IPS-18c (cell line): ENCODE data around the gene NKX2-4.
"Not testable (repeated sequence)": the region's sequence is repeated elsewhere in the genome, so short reads cannot be mapped to it uniquely, and the experiment has no call there.

Source experiments
- H3K4me3 ChIP-seq: 2 replicates; pipeline ENCODE4 v1.7.0; 2013; ENCODE audit warnings: low read depth, mild to moderate bottlenecking, low read length, moderate library complexity; ENCODE audit not compliant: insufficient read depth
- H3K9me3 ChIP-seq: one replicate; pipeline ENCODE4 v1.6.1; 2013; ENCODE audit warnings: mild to moderate bottlenecking, low read length, moderate library complexity; ENCODE audit not compliant: control insufficient read depth, insufficient read depth

The NKX2-4 gene

GRCh38 chr20:21397341-21398108, at the start of gene NKX2-4:
TSS of gene NKX2-4 (minus strand) at chr20:21397526. CDS start at chr20:21397399, 127 bp downstream.
- peak within 1 kb of the TSS; percentile 29 for H3K4me3 ChIP-seq
- H3K9me3 ChIP-seq, result peaks cover 4% of the 10 kb centered on the region

GRCh38 chr20:21437816-21438215, 40.5 kb upstream of the NKX2-4 start:
- Histone ChIP-seq H3K9me3 (no peaks in the 10 kb centered on the region), H3K4me3 (no peak overlapping the region)

- no peaks in the 10 kb centered on the region for H3K9me3 ChIP-seq
- no peak overlapping the region for H3K4me3 ChIP-seq
These were observed 39.9 kb upstream of the NKX2-4 start for GRCh38 chr20:21437248-21437647.

- Histone ChIP-seq H3K4me3 (no peak overlapping the region), H3K9me3 (no peaks in the 10 kb centered on the region)
These were observed 38.9 kb upstream of the NKX2-4 start for GRCh38 chr20:21436205-21436604.

GRCh38 chr20:21435576-21435975, 38.2 kb upstream of the NKX2-4 start:
- H3K9me3 ChIP-seq, result no peaks in the 10 kb centered on the region
- H3K4me3 ChIP-seq, result no peak overlapping the region

- H3K9me3 ChIP-seq, result no peaks in the 10 kb centered on the region
- no peak overlapping the region for H3K4me3 ChIP-seq
These were observed 36.1 kb upstream of the NKX2-4 start for GRCh38 chr20:21433329-21433890.

- no peak overlapping the region for H3K4me3 ChIP-seq
- H3K9me3 ChIP-seq, result no peaks in the 10 kb centered on the region
These were observed 35.6 kb upstream of the NKX2-4 start for GRCh38 chr20:21432911-21433310.

- Histone ChIP-seq H3K9me3 (no peaks in the 10 kb centered on the region), H3K4me3 (no peak overlapping the region)
These were observed 32.7 kb upstream of the NKX2-4 start for GRCh38 chr20:21430020-21430419.

GRCh38 chr20:21424846-21425245, 27.5 kb upstream of the NKX2-4 start:
- no peak overlapping the region for H3K4me3 ChIP-seq
- H3K9me3 ChIP-seq, result no peaks in the 10 kb centered on the region

- H3K4me3 ChIP-seq, H3K9me3 ChIP-seq: not testable (repeated sequence)
These were observed 26.4 kb upstream of the NKX2-4 start for GRCh38 chr20:21423712-21424111.

- Histone ChIP-seq H3K9me3 (no peaks in the 10 kb centered on the region), H3K4me3 (no peak overlapping the region)
These were observed 24.4 kb upstream of the NKX2-4 start for GRCh38 chr20:21421601-21422236.

- not testable (repeated sequence) for H3K4me3 ChIP-seq, H3K9me3 ChIP-seq
These were observed 21.8 kb upstream of the NKX2-4 start for GRCh38 chr20:21419147-21419546.

- not testable (repeated sequence) for H3K4me3 ChIP-seq, H3K9me3 ChIP-seq
These were observed 16.7 kb upstream of the NKX2-4 start for GRCh38 chr20:21413996-21414395.

- H3K9me3 ChIP-seq, result peaks cover 2% of the 10 kb centered on the region
These were observed 14.4 kb upstream of the NKX2-4 start for GRCh38 chr20:21411725-21412124.

GRCh38 chr20:21399005-21399475, 1.7 kb upstream of the NKX2-4 start:
- H3K9me3 ChIP-seq, result peaks cover 2% of the 10 kb centered on the region

More at GRCh38 chr20:21411725-21412124, 14.4 kb upstream of the NKX2-4 start:
- no peak overlapping the region for H3K4me3 ChIP-seq

GRCh38 chr20:21398109-21399004, 1.0 kb upstream of the NKX2-4 start:
- no peak overlapping the region for H3K4me3 ChIP-seq
- peaks cover 2% of the 10 kb centered on the region for H3K9me3 ChIP-seq

More at GRCh38 chr20:21399005-21399475, 1.7 kb upstream of the NKX2-4 start:
- H3K4me3 ChIP-seq, result no peak overlapping the region
